HS-27A (cell line): Measurements from ENCODE around the gene CSMD2.

ENCODE experiments used
- DNase-seq: peaks from one replicate; pipeline ENCODE4 v3.0.0-alpha.2; 2012; ENCODE audit warnings: low read depth, missing footprints

CSMD2 gene

DNA sequence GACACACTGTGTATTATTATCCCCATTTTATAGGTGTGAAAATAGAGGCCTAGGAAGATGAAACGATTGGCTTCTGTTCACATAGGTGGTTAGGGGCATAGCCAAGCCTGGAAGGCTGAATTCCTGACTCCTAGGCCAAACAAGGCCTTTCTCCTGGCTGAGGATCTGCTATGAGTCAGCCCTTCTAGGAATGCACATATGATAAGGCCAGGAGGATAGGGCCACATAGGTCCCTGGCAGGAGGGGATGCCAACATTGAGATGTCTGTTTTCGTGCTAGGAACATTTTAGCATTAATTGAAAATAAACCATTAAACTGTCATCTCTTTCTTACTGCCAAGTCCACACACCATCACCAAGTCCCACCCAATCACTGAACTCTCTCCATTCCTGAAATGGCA is 9.2 kb downstream of the CSMD2 start:
- DNase-seq: no peak

DNA sequence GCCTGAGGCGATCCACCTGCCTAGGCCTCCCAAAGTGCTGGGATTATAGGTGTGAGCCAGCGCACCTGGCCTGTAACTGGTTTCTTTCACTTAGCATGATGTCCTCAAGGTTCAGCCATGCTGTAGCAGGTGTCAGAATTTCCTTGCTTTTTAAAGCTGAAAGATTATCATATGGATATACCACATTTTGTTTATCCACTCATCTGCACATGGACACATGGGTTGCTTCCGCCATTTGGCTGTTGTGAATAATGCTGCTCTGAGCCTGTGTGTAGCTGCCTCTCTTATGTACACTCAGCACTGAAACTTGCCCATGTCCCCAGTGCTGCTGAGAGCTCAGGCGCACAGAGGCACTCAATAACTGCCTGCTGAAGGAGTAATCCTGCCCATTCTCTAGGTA is 11.8 kb downstream of the CSMD2 start:
- DNase-seq: no peak

DNA sequence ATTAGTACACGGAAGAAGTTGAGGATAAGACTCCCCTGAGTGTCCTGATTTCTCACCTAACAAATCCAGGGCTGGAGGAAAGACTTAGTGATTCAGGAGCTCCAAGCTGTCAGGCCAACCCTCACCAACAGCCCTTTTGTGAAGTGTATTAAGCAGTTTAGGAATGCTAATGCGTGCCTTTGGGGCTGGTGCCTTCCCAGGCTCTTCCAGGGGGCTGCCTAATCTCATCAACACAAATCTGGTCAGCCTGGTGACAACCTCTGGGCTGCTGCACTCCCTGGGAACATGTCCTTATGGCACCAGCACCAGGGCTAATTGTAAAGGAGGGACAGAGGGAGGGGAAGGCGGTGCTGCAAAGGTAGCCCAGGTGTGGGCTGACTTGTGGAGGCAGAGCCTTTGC is 15.5 kb downstream of the CSMD2 start:
- no peak for DNase-seq

DNA sequence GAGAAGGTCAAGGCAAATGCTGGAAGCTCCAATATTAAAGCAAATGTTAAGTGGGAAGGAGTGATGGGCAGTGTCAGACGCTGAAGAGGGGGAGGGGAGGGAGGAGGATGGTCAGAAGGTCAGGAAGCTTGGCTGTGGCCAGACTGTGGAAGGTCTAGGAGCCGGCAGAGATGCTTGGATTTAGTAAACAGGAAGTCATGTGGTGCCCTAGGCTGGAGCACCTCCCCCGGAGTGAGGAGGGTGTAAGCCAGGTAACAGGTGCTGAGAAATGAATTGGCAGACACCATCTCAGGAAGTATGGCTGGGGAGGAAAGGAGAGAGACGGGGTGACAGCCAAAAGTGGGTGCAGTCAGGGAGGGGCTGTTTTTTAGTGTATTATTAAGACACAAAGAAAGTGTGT is 17.7 kb downstream of the CSMD2 start:
- DNase-seq: no peak

DNA sequence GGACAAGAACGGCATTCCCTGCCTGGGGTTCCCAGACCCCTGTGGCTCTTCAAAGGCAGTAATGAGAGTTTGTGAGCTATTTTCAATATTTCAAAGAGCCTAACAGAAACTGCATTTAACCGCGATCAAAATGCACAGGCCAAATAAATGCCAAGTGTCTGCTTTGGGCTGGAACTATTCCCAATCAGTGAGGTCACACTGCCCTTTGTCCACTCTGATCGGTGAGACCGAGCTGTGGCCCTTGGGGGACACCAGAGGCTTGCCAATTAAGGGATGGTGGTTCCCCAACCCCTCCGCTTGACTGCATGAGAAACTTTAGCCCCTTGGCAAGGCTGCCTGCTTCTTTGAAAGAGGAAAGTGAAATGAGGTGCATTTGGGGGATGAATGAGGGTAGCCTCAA is 20.3 kb downstream of the CSMD2 start:
- no peak for DNase-seq

DNA sequence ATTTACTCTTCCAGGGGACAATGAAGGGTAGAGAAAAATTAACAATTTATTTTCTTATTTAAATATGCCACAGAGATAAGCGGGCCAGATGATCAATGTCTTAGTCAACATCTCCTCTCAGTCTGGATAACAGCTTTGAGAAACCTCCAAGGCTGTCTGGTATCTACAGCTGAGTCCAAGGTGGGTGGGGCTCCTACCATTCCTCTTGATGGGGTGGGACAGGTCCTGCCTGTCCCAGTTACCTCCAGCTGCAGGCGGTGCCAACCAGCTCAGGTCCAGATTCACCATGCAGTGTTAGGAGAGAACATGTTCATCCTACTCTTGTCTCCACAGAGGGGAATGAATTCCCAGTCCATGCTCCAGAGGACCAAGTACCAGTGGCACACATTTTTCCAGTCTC is 21.1 kb downstream of the CSMD2 start:
- DNase-seq: no peak

DNA sequence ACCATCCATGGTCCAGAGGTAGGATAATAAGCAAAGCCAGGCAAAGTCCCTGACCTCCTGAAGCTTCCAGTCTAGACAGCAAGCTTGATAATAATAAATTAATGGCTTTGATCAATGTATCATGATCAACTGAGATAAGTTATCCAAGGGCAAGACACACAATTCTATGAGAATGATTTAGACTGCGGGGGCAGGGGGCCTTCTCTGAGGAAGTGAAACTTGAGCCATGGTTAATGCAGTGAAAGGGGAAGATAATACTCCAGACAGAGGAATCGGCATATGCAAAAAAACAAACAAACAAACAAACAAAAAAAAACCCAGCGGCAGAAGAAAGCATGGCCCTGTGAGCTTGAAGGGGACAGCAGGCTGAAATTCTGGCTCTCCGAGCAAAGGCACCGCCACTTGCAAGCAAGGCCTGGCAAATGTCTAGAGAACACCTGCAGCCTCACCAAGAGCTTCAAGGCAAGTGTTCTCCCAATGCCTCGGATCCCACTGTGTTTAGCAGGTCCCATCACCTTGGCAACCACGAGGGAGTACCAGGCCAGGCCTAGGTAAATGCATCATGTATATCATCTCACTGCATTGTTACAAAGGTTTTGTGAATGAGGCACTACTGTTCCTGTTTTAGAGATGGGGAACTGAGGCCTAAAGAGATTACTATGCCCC is 24.9 kb downstream of the CSMD2 start:
- no peak for DNase-seq

DNA sequence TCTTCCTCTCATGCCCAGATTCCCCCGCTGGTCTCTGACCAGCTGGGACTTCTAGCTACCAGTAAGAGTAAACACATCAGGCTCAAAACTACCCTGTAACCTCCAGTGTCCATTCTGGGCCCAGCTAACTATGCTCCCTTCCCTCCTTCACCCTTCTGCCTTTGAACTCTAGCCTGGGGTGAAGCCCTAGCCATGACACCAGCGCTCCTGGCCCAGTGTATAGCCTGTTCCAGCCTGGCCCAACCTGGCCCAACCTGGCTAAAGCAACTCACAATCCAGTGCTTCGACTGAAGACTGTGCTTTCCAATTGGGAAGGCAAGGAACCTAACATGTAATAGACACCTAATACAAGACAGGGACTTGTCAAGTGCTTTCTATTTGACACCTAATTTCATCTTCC is 27.6 kb downstream of the CSMD2 start:
- no peak for DNase-seq

DNA sequence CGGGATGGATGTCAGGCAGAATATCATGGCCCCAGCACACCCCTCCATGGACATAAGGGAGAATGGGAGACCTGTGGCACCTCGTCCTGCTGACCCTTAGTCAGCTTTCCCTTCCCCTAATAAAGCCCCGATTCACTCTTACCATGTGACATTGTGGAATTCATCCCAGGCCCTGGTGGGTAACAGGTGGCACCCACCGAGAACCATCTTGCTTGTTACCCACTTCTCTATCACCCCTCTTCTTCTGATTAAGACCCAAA is 32.9 kb downstream of the CSMD2 start:
- no peak for DNase-seq

DNA sequence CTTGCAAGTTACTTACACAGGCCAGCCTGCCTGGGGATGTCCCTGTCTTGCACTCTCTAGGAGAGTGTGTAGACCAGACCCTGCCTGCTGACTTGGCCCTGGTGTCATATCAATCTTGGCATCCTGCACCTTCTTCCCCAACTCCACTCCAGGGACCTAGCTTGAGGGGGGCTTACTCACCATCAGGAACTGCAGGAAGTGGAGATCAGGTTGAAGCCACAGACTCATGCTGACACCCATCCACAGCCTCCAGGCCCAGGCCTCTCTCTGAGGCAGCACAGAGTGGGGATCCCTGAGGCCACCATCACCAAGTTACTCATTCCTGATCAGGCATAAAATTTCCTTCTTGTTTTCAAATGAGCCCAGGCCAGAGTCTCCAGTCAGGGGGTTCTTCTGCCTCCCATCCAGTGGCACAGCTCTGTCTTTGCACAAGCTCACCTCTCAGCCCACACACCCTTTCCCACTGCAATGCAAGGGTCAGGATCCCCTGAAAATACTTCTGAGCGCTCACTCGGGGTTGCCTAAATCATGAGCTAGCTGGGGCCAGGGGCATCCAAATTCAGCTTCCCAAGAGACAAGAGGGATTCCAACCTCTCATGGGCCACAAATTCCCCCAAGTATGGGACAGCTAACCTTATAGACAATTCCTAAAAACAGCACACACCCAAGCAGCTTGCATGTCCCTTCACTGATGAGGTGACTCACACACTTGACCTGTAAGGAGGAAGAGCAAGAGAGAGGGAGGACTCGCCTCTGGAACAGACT is 33.5 kb downstream of the CSMD2 start:
- DNase-seq: no peak

DNA sequence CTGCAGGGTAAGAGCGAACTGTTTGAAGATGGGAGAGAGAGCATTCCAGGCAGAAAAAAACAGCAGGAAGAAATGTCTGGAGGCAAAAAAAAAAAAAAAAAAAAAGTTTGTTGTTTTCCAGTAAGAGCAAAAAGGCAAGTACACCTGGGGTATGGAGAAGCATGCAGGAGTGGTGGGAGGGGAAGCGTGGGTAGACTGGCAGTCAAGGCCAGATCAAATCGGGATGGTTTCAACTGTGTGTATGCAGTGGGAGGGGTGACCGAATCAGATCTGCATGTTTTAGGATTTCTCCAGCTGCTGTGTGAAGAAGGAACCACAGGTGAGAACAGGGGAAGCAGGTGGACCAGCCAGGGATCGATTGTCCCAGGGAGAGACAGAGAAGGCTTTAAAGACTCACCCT is 34.7 kb downstream of the CSMD2 start:
- no peak for DNase-seq

DNA sequence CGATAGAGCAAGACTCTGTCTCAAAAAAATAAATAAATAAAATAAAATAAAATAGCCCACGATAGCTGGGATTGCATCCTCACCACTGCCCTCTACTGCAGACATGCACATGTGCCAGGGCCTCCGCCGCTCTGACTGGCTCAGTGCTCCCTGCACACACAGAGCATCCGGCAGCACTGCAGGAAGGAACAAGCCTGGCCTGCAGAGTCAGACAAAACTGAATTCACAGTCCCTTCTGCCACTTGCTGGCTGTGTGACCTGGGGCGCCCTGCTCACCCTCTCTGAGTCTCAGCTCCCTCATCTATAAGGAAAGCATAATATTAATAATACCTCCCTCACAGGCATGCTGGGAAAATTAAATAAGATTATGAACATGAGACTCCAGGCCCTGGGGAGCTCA is 35.4 kb downstream of the CSMD2 start:
- DNase-seq: no peak

DNA sequence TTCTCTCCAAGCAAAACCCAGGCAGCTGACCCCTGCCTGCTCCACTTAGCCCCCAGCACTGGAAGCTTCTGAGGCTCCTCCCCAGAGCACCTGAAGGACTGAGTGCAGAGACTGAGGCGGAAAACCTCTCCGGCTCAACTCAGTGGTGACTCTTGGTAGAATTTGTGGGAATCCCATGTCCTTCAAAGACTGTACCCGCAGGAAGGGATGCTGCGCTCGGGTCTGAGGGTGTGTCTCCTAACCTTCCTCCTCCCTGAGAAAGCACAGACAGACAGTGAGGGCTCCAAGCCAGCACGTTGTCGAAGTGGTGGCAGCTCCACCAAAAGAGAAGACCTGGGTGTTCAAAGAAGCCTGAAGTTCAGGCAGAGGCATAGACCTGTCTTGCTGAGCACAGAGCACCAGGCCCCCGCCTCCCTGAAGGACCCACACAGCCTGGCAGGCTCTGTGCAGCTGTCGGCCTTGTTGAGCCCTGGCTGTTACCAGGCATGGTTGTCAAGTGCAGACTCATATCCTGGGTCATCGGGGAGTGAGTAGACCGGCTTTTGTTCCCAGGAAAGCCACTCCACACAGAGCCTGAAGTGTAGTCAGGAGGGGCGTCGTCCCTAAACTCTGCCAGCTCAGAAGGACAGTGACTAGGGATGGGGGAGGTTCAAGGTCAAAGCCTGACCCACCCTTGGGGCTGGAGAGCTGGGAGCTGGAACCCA is 36.7 kb downstream of the CSMD2 start:
- no peak for DNase-seq

DNA sequence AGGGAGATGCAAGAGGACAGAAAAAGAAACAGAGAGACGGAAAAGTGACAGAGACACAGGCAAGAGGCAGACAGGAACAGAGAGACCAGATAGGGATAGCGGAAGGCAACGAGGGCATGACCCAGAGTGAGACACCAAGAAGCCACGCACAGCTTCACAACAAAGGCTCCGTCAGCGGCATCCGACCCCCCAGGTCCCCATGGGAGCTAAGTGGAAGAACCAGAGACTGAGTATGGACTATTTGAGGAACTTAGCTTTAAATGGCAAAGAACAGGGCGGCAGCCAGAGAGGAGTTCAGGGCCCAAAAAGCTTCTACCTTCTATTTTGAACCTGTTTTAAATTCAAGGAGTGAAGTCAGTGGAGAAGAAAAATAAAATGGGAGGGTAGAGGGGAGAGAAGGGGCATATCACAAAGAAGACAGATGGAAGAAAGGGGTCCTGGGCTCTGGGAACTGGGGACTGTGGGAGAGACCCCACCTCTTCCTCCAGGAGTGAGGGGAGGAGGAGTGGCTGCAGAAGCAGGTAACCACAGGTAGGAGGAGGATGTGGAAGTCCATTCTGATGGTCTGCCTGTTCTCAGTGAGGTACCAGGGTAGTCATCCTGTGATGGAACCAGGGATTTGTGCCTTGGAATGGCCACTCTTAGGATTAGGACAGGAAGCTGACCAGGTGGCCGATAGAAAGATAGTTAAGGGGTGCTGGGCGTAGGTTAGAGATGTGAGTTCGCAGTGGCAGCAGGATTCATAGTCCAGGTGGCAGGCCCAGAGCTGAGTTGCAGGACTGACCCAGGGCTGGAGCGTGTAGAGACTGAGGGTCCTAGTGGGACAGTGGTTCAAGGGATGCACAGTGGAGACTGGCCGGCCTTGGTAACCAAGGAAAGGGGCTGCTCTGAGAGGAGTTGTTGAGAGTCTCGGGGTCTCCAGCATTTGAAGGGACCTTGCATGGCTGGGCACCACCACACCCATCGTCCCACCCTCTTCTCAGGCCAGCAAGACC is 37.7 kb downstream of the CSMD2 start:
- no peak for DNase-seq

DNA sequence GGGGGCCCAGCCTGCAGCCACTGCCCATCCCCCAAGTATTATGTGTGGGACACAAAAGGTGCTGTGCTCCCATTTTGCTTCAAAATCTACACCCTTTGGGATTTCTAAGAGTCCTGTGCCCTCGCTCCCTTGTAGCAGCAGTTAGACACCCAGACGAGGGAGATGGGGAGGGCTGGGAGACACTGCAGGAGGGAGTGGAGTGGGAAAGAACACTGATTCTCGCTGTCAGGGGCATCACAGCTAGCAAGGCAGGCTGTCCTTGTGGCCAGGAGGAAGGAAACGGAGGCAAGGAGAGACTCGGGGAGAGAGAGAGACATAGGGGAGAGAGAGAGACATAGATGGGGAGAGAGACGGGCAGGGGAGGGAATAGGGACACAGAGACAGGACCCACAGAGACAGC is 38.5 kb downstream of the CSMD2 start:
- no peak for DNase-seq

DNA sequence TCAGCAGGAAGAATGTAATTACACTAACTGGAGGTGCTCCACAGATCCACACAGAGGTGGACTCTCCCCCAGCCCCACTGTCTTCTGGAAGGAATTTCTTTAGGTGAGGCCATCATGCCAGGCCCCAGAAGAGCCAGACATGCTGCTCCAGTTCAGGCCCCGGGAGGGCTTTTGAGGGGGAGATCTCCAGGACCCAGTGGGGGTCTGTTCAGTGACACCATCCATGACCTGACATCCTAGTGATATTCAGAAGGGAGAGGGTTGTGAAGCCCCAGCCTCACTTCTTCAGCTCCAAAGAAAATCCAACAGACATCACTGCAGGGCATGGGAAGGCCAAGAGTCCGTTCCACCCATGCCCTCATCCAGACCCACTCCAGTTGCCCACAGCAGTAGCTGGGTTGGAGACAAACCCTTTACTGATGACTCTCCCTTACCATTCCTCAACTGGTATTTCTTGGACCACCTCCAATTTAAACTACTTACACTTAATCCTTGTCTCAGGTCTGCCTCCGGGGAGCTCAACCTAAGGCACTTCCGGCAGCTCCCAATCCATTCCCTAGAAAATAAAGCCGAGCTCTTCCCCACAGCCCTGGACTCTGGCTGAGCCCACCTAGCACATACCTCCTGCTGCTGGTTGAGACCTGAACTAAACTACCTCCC is 39.2 kb downstream of the CSMD2 start:
- DNase-seq: no peak

DNA sequence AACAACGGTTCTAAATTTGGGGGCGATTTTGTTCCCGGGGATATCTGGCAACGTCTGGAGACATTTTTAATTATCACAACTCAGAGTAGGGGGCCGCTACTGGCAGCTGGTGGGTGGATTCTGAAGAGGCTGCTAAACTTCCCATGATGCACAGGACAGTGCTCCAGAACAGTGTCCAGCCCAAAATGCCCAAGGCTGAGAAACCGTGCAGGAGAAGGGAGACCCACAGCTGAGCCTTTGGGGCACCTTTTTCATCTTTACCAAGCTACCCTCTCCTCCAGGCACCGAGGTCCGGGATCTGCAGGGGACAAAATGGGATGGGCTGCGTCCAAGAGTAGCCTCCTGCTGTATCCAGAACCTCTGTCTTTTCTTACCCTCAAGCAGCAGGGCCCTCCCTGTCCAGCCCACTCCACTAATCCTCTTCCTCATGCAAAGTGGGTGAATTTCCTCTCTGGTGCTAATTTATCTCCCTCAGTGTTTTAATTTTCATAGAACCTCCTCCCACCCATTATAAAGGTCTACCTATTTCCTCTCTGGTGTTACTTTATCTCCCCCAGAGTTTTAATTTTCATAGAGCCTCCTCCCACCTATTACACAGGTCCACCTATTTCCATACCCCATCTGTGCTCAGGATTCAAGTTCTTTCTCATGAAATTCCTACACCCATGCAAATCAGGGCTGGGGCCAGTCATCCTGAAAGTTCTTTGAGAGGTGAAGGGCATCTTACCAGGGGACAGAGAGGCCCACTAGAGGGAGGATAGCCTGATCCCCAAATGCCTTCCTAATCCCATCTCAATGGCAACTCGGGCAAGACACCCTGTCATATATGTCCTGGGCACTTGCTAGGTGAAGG is 42.7 kb downstream of the CSMD2 start:
- DNase-seq: no peak

DNA sequence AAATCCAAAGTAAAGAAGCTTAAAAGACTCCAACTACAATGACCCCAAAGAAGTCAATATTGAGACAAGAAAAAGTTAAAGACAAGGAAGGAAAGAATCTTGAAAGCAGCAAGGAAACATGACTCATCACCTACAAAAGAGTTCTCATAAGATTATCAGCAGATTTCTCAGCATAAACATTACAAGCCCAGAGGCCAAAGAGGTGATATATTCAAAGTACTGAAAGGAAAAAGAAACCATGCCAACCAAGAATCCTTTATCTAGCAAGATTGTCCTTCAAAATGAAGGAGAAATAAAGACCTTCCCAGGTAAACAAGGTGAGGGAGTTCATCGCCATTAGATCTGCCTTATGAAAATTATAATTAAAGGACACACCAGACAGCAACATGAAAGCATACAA is 49.8 kb downstream of the CSMD2 start:
- no peak for DNase-seq

DNA sequence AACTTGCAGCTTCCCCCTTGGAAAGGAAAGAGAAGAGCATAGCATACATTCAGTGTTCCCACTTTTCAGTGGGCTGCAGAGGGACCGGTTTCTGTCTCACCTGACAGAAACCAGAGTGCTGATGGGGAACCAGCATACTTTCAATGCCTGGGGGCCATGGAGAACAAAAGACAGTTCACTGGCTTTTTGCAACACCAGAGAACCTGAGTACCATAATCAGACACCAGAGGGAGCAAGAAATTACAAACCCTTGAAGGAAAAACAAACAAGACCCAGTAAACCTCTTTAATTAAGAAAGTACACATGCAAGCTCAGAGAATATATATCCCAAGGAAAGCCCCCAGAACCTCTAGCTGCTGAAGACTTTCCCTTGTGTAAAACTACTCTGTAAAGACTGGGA is 51.1 kb downstream of the CSMD2 start:
- DNase-seq: no peak

DNA sequence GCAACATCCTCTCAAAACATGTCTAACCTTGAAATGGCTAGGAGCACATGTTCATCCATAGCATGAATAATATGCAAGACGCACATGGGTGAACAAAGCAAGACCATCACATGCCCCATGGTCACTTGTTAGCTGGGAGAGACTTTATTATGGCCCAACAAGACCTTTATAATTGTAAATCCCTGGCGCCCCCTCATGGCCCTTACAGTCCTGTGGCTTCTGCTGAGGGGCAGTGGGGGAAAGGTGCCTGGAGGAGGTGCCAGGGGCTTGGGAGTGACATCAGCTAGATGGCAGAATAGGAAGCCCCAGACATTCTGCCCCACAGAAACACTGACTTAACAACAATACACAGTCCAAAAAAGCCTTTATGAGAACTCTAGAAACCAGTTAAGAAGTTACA is 51.7 kb downstream of the CSMD2 start:
- DNase-seq: no peak

DNA sequence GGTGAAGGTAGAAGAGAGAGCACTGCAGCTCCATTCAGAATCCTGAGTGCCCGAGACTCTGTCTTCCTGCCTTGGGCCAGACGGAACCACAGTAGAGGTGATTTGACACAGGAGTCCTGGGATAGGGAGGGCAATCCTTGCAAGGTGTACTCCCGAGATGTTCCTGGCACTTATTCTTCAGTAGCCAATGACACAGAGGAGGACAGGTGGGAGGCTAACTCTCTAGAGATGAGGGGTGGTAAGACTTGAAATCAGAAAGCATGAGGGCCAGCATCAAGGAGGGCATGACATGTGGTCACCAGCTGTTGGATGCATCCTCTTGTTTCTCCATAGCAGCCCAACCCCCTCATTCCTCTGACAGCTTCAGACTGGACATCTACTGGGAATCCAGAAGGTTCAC is 56.3 kb downstream of the CSMD2 start:
- no peak for DNase-seq
